Endothelial cell of umbilical vein (primary cell): ENCODE data around the gene LHX2. TPM values are rescaled to one million over a fixed set of nuclear protein-coding genes. Genes with fewer than 3 reads are reported as not detected.

ENCODE experiments used
- BruUV-seq: library from RNA; stranded (reverse); fragments of 400-500 nt; replicated peaks from 2 replicates; lab custom pipeline; 2021; lab: Mats Ljungman, UMichigan
- CTCF ChIA-PET: fragments of 300-600, 350-600 bp; sonication (Branson Sonifier 250); formaldehyde crosslinking; loops from one replicate; lab custom pipeline; 2021; ENCODE audit warnings: antibody characterized with exemption, inconsistent platforms; lab: Charles Lee
- POLR2A ChIA-PET: fragments of 300-600, 350-600 bp; sonication (Branson Sonifier 250); formaldehyde crosslinking; loops from one replicate; lab custom pipeline; 2021; ENCODE audit warnings: antibody characterized with exemption, inconsistent platforms; lab: Charles Lee
- DNase-seq: peaks from one replicate; pipeline ENCODE4 v3.0.0-alpha.2; 2011; ENCODE audit warnings: low read depth, low spot score
- FAIRE-seq: peaks from 2 replicates; lab custom pipeline; 2011; peaks lifted over from hg19 to GRCh38; lab: Jason Lieb, UNC
- H2AFZ ChIP-seq: 2 replicates; pipeline ENCODE4 v1.6.0; 2012; ENCODE audit warnings: low read depth, low read length, control low read depth, inconsistent platforms
- H3K27ac ChIP-seq: 2 replicates; pipeline ENCODE4 v1.5.1; 2011; ENCODE audit warnings: low read depth, mild to moderate bottlenecking, control low read depth, low read length, moderate library complexity; ENCODE audit not compliant: insufficient read depth
- H3K27me3 ChIP-seq, 2 experiments: 2 replicates each; pipeline versions ENCODE4 v1.6.0 to v1.6.1; 2011; ENCODE audit warnings: low read length in 2 of 2, mixed read lengths in 1 of 2; ENCODE audit not compliant: control insufficient read depth in 2 of 2, insufficient read depth in 2 of 2
- H3K36me3 ChIP-seq, 2 experiments: 2 replicates in 1 of 2; 3 replicates in 1 of 2; pipeline ENCODE4 v1.5.1; 2011; ENCODE audit warnings: low read length in 2 of 2, mild to moderate bottlenecking in 1 of 2, moderate library complexity in 1 of 2; ENCODE audit not compliant: control insufficient read depth in 2 of 2, insufficient read depth in 2 of 2; ENCODE audit errors: extremely low read depth in 1 of 2
- H3K4me1 ChIP-seq: 3 replicates; pipeline ENCODE4 v1.5.1; 2011; ENCODE audit warnings: mild to moderate bottlenecking, low read length; ENCODE audit not compliant: control insufficient read depth, insufficient read depth; ENCODE audit errors: extremely low read depth
- H3K4me2 ChIP-seq: 2 replicates; pipeline ENCODE4 v1.6.1; 2011; ENCODE audit warnings: low read length, control low read depth, mixed read lengths; ENCODE audit not compliant: insufficient read depth
- H3K4me3 ChIP-seq, 3 experiments: fragments of 200-600 bp in 1 of 3; sonication (generic), shearing (Covaris generic) in 1 of 3; replicated peaks in 1 of 3; 2 replicates each; pipeline ENCODE4 v1.5.1; 2011 to 2016; ENCODE audit warnings: control low read depth in 3 of 3, low read length in 3 of 3, mild to moderate bottlenecking in 2 of 3, inconsistent platforms in 1 of 3, low read depth in 1 of 3, moderate library complexity in 1 of 3; ENCODE audit not compliant: insufficient read depth in 1 of 3
- H3K79me2 ChIP-seq: 2 replicates; pipeline ENCODE4 v1.6.0; 2012; ENCODE audit warnings: low read length, inconsistent platforms; ENCODE audit not compliant: control insufficient read depth, insufficient read depth
- H3K9ac ChIP-seq: replicated peaks from 2 replicates; pipeline ENCODE3; 2011; ENCODE audit warnings: low read length, control low read depth; ENCODE audit not compliant: insufficient read depth; ENCODE audit errors: extremely low read depth
- H3K9me1 ChIP-seq: replicated peaks from 3 replicates; pipeline ENCODE4 v1.6.0; 2011; ENCODE audit warnings: mild to moderate bottlenecking, low read length; ENCODE audit not compliant: control insufficient read depth, insufficient read depth; ENCODE audit errors: extremely low read depth
- H3K9me3 ChIP-seq: replicated peaks from 2 replicates; pipeline ENCODE4 v1.5.1; 2012; ENCODE audit warnings: low read length, inconsistent platforms; ENCODE audit not compliant: control insufficient read depth, insufficient read depth
- H4K20me1 ChIP-seq: replicated peaks from 2 replicates; pipeline ENCODE3; 2011; ENCODE audit warnings: mild to moderate bottlenecking, low read length; ENCODE audit not compliant: control insufficient read depth, insufficient read depth; ENCODE audit errors: extremely low read depth
- CTCF ChIP-seq, 2 donors: IDR thresholded peaks; 1 replicate in 1 of 2; 2 replicates in 1 of 2; pipeline ENCODE4 v1.5.1; 2011; ENCODE audit warnings: low read length in 2 of 2, mild to moderate bottlenecking in 2 of 2, moderate library complexity in 2 of 2, control low read depth in 1 of 2, inconsistent platforms in 1 of 2, low read depth in 1 of 2; ENCODE audit not compliant: insufficient read depth in 1 of 2; ENCODE audit errors: extremely low read depth in 1 of 2
- EZH2 ChIP-seq: IDR thresholded peaks from 2 replicates; pipeline ENCODE4 v1.6.1; 2012; ENCODE audit warnings: borderline replicate concordance, low read depth, mild to moderate bottlenecking, moderate library complexity, low read length, inconsistent platforms; ENCODE audit not compliant: severe bottlenecking
- FOS ChIP-seq: IDR thresholded peaks from 2 replicates; pipeline ENCODE4 v1.6.1; 2011; ENCODE audit warnings: mild to moderate bottlenecking, low read length, moderate library complexity, borderline replicate concordance; ENCODE audit not compliant: insufficient read depth
- GATA2 ChIP-seq: IDR thresholded peaks from 2 replicates; pipeline ENCODE4 v1.7.0; 2011; ENCODE audit warnings: low read depth, mild to moderate bottlenecking, moderate library complexity, mixed read lengths, low read length; ENCODE audit not compliant: insufficient read length, insufficient read depth
- JUN ChIP-seq: IDR thresholded peaks from 2 replicates; pipeline ENCODE4 v1.6.1; 2011; ENCODE audit warnings: borderline replicate concordance, low read depth; ENCODE audit not compliant: insufficient read length, insufficient read depth
- MAX ChIP-seq: IDR thresholded peaks from 2 replicates; pipeline ENCODE4 v1.6.1; 2011; ENCODE audit not compliant: insufficient read depth, insufficient read length
- MYC ChIP-seq: IDR thresholded peaks from one replicate; pipeline ENCODE4 v1.6.1; 2011; ENCODE audit warnings: mild to moderate bottlenecking, low read depth, low read length
- POLR2A ChIP-seq: IDR thresholded peaks from 2 replicates; pipeline ENCODE4 v1.6.1; 2012; ENCODE audit warnings: low read depth, mild to moderate bottlenecking, control low read depth, low read length
- POLR2AphosphoS5 ChIP-seq: IDR thresholded peaks from 2 replicates; pipeline ENCODE4 v1.6.1; 2012; ENCODE audit warnings: low read depth, mild to moderate bottlenecking, control low read depth, low read length, moderate library complexity; ENCODE audit not compliant: insufficient read depth
- dilution Hi-C: fragments of 300-500 bp; cut with MboI; formaldehyde crosslinking; loops from one replicate; pipeline ENCODE4 v1.15.0; 2019; ENCODE audit warnings: low sequenced_read_pairs; ENCODE audit not compliant: extremely low pct_ligation_motif_present
- intact Hi-C: fragments of 100-400 bp; cut with micrococcal nuclease; formaldehyde crosslinking; loops from one replicate; pipeline ENCODE4 v1.10.0; 2022
- polyA plus RNA-seq, 4 experiments: library from polyadenylated mRNA; depleted of rRNA in 3 of 4; stranded (reverse) in 3 of 4; unstranded in 1 of 4; fragments of >200 nt; gene quantifications; 2 replicates each; pipeline versions ENCODE4 v1.2.1 to v1.2.3, GENCODE V29; 2011 to 2012; ENCODE audit warnings: missing spikeins in 1 of 4
- total RNA-seq: library from RNA; stranded (reverse); gene quantifications from 2 replicates; pipeline ENCODE4 v1.2.3, GENCODE V29; 2021

LHX2 gene
- total and polyA plus RNA-seq, 2 donors (not counting 3 experiments of a cell fraction or from before 2014, with no cell fraction given), result not detected

- no peak for TF ChIP-seq GATA2
- TF ChIP-seq POLR2AphosphoS5, result no peak
- TF ChIP-seq JUN, result no peak
- no peak for TF ChIP-seq MYC
- no peak for TF ChIP-seq EZH2
- TF ChIP-seq MAX, result no peak
- TF ChIP-seq CTCF (IDR thresholded peaks at IDR 0.05; ENCODE audit: extremely low read depth in 1 of 2, insufficient read depth in 1 of 2, low read depth in 1 of 2, low read length in 2 of 2), result no peak
- no peak for TF ChIP-seq FOS
- TF ChIP-seq POLR2A, result no peak
- POLR2A ChIA-PET, result no interaction called here
- BruUV-seq, result no TSS peak
Measured at GRCh38 chr9:124035001-124035650, 23.6 kb downstream of the LHX2 start.

More at GRCh38 chr9:124035001-124035650, 23.6 kb downstream of the LHX2 start:
- peaks cover 34 to 42% of the 10 kb centered on the region in 2 experiments for H3K27me3 ChIP-seq
- intact Hi-C loops (no loop called here), dilution Hi-C loops (no loop called here)
- CTCF ChIA-PET, result no interaction called here
- H3K36me3 ChIP-seq, result no peaks in the 10 kb centered on the region
- FAIRE-seq (no peak), DNase-seq (no peak)
- H2AFZ ChIP-seq, result no peak overlapping the region
- no peak overlapping the region for H3K4me2 ChIP-seq
- no peak overlapping the region for H3K9ac ChIP-seq
- no peaks in the 10 kb centered on the region for H3K9me1 ChIP-seq
- no peaks in the 10 kb centered on the region for H3K9me3 ChIP-seq
- H3K4me1 ChIP-seq, result no peaks in the 10 kb centered on the region
- no peak overlapping the region for H3K27ac ChIP-seq
- no peaks in the 10 kb centered on the region for H3K79me2 ChIP-seq
- no peak overlapping the region for H3K4me3 ChIP-seq
- no peaks in the 10 kb centered on the region for H4K20me1 ChIP-seq
